Heart left ventricle (tissue), 16 donors: ENCODE data around the gene DAPK2. TPM values are rescaled to one million over a fixed set of nuclear protein-coding genes. Genes with fewer than 3 reads are reported as not detected.
A peak's percentile ranks its signal among the peaks of the same experiment; 100 is the strongest.

Experiments
- ATAC-seq, 4 donors: fragments of 200-7000 bp; cut with Tn5 transposase; one replicate each; pipeline ENCODE4 v1.9.1; 2020 to 2022; ENCODE audit warnings: moderate library complexity in 4 of 4, mild to moderate bottlenecking in 3 of 4, moderate number of reproducible peaks in 1 of 4
- DNase-seq, 5 donors: peaks; one replicate each; pipeline ENCODE4 v3.0.0-alpha.2; 2020
- H3K27ac ChIP-seq, 12 donors: fragments of 200-600 bp; sonication (generic) in 4 of 12; one replicate each; pipeline versions ENCODE4 v1.5.0 to v1.8.0; 2016 to 2022; ENCODE audit warnings: mild to moderate bottlenecking in 2 of 12
- H3K27me3 ChIP-seq, 9 donors: fragments of 200-600 bp; sonication (generic) in 2 of 9; one replicate each; pipeline versions ENCODE4 v1.5.1 to v1.8.0; 2016 to 2022; ENCODE audit warnings: mild to moderate bottlenecking in 3 of 9
- H3K36me3 ChIP-seq, 9 donors: fragments of 200-600 bp; sonication (generic) in 2 of 9; one replicate each; pipeline versions ENCODE4 v1.5.0 to v1.8.0; 2018 to 2022; ENCODE audit warnings: mild to moderate bottlenecking in 2 of 9
- H3K4me1 ChIP-seq, 12 donors: fragments of 200-600 bp; sonication (generic) in 4 of 12; one replicate each; pipeline versions ENCODE4 v1.5.0 to v1.8.0; 2016 to 2022; ENCODE audit warnings: mild to moderate bottlenecking in 3 of 12
- H3K4me3 ChIP-seq, 12 donors: fragments of 200-600 bp; sonication (generic) in 4 of 12; one replicate each; pipeline versions ENCODE4 v1.5.0 to v1.8.0; 2017 to 2022; ENCODE audit warnings: mild to moderate bottlenecking in 9 of 12, moderate library complexity in 4 of 12
- H3K9me3 ChIP-seq, 12 donors: fragments of 200-600 bp; sonication (generic) in 4 of 12; one replicate each; pipeline versions ENCODE4 v1.5.0 to v1.8.0; 2016 to 2022; ENCODE audit warnings: mild to moderate bottlenecking in 1 of 12
- CTCF ChIP-seq, 12 donors: fragments of 200-600 bp; sonication (generic) in 4 of 12; IDR thresholded peaks; one replicate each; pipeline versions ENCODE4 v1.5.0 to v1.8.0; 2018 to 2022; ENCODE audit warnings: antibody characterized with exemption in 12 of 12, mild to moderate bottlenecking in 5 of 12
- POLR2A ChIP-seq, 2 donors: fragments of 450-650 bp; IDR thresholded peaks; one replicate each; pipeline ENCODE4 v1.6.1; 2017; ENCODE audit warnings: antibody characterized with exemption in 2 of 2, mild to moderate bottlenecking in 2 of 2, moderate library complexity in 2 of 2
- WGBS, 4 donors: extraction: QIAGEN DNeasy Blood & Tissue Kit in 2 of 4; methylation state at CpG; one replicate each; pipeline versions ENCODE4 v1.1.5 to v1.1.7; 2013 to 2018; 5-methylcytosine and 5-hydroxymethylcytosine counted together
- intact Hi-C, 10 donors: fragments of 100-400 bp; cut with DNase I; formaldehyde crosslinking; loops; one replicate each; pipeline versions ENCODE4 v1.11.1 to v1.14.2; 2022
- polyA plus RNA-seq, 2 donors: library from polyadenylated mRNA; stranded (reverse); fragments of 200-250 nt; gene quantifications; one replicate each; pipeline ENCODE4 v1.2.3, GENCODE V29; 2013
- total RNA-seq, 9 donors: library from RNA; depleted of rRNA in 2 of 9; stranded (reverse); fragments of >200 nt in 2 of 9; fragmentation: NEBNext Ultra II Directional in 3 of 9; extraction: Animal tissue kit (Norgen Biotek cat#: 25700) in 3 of 9; gene quantifications; one replicate each; pipeline versions ENCODE4 v1.1.0 to v1.2.4, GENCODE V29; 2016 to 2023
- donor health status: ischemic (EF 13 %, LVEDD 7.1; RV severe dilation, severe dysfunction).
- donor health status: healthy with polysubstance abuse.
- donor health status: DM: no; HTN: yes; CAD: no.
- donor health status: DM: no; HTN: no; CAD: no.
- donor health status: ischemic (EF 25% LVEDD 6.9; RV normal size, moderate dysfunction).
- donor health status: ischemic (EF 25% LVEDD 5.7; RV mildly dilated, moderate dysfunction).
- donor health status: healthy.
- donor health status: DM: yes; HTN: yes; CAD: no.
- donor health status: ischemic (EF 35%, LVEDD 5.7; RV mildly dilated, moderate dysfunction).
- donor health status: nonischemic (EF 11% LVEDD 7.7; RV severe dilation, severe dysfunction).
- donor health status: DM: yes; HTN: yes; CAD: no.
- donor health status: PGD.
- donor health status: ischemic (EF 29% LVEDD 5.4; RV normal size, mild dysfunction).
- donor health status: nonischemic (EF 23%, LVEDD 6.1; RV moderate dilation, normal function).

Gene DAPK2
- total and polyA plus RNA-seq, 11 donors = 20.4 to 56.2 (median 26.4) TPM

DNA sequence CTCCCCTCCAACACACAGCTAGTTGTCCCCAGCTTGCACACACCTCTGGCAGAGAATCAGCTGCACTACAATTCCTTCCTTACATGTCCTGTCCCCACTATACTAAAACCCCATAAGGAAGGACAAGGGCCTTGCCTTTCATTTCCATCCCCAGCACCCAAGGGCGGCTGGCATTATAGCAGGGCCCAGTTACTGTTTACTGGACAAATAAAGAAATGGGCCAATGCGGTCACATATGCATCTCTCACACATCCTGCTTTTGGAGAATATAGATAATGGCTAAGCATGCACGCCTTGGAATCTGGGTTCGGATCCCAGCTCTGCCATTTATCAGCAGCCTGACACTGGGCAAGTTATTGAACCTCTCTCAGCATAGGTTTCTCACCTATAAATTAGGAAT is 99.1 kb downstream of the DAPK2 start:
- peaks cover 0 to 8% (median 0%) of the 10 kb centered on the region in 9 donors for H3K36me3 ChIP-seq
- H3K4me1 ChIP-seq = peaks cover 0 to 19% (median 11%) of the 10 kb centered on the region in 12 donors
- no peaks in the 10 kb centered on the region for H3K27me3 ChIP-seq
- TF ChIP-seq POLR2A (IDR thresholded peaks at IDR 0.05) = no peak
- TF ChIP-seq CTCF (IDR thresholded peaks at IDR 0.05) = no peak
- ATAC-seq (no peak), DNase-seq (no peak)
- H3K4me3 ChIP-seq = no peak overlapping the region
- intact Hi-C loops = loop anchor here in 6 of 10 donors (5.0 to 10.0 kb wide), 2 partner anchors 98 to 100 kb away; partner anchors contain the start of gene DAPK2 (in 6 of the 6)
- H3K27ac ChIP-seq = no peak overlapping the region
- WGBS, 4 donors = 95 to 97% (median 97%) methylated on average over 4 of the region's 4 CpGs
- H3K9me3 ChIP-seq = no peaks in the 10 kb centered on the region

DNA sequence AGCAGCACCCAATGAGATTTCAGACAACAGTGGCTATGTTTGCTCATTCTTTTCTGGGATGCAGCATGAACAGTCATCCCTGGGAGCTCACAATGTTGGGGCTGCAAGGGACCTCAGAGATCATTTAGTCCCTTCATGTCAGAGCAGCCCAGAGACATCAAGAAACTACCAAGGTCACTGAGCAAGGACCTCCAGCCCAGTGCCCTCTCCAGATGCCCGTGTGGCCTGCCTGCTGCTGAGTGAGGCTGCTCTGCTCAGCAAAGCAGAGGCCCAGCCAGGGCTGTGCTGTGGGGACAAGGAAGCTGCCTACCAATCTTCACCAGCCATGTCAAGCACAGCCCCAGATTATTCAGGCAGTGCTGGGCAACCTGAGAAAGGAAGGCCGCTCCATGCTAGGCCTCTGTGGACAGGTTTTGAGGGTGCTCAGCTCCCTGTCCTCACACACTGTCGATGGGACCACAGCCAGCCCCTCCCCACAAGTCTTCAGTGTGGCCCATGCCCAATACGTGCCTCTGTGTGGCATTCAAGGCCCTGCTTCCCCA is 99.7 kb downstream of the DAPK2 start:
- Histone ChIP-seq H3K9me3 (no peaks in the 10 kb centered on the region), H3K4me3 (no peak overlapping the region), H3K27me3 (no peaks in the 10 kb centered on the region), H3K4me1 (peaks cover under 1 to 26% (median 15%) of the 10 kb centered on the region in 12 donors), H3K36me3 (peaks cover 0 to 4% (median 0%) of the 10 kb centered on the region in 9 donors), H3K27ac (peak overlapping the region in 3 of 12 donors; percentile 9 to 41 (median 33))
- no peak for DNase-seq
- intact Hi-C loops = loop anchor here in 6 of 10 donors (5.0 to 10.0 kb wide), 2 partner anchors 98 to 101 kb away; partner anchors contain the start of gene DAPK2 (in 6 of the 6)
- WGBS, 4 donors = 74 to 90% (median 85%) methylated on average over 3 to 4 of the region's 4 CpGs
- ATAC-seq = peak in 3 of 4 donors; percentile 8 to 36 (median 17)
- TF ChIP-seq CTCF (IDR thresholded peaks at IDR 0.05) = no peak
- TF ChIP-seq POLR2A (IDR thresholded peaks at IDR 0.05) = no peak

GRCh38 chr15:63945838-63946298 is 100.4 kb downstream of the DAPK2 start:
- Histone ChIP-seq H3K36me3 (no peaks in the 10 kb centered on the region), H3K9me3 (no peaks in the 10 kb centered on the region), H3K4me3 (no peak overlapping the region), H3K27me3 (no peaks in the 10 kb centered on the region), H3K27ac (peak overlapping the region in 7 of 12 donors; percentile 22 to 62 (median 39)), H3K4me1 (peaks cover 3 to 33% (median 22%) of the 10 kb centered on the region in 12 donors)
- WGBS, 4 donors = 85 to 91% (median 89%) methylated on average over 9 of the region's 9 CpGs
- intact Hi-C loops = loop anchor here (2.0 to 10.0 kb wide), 3 partner anchors 99 to 101 kb away; partner anchors contain the start of gene DAPK2 (in 10 of the 10)
- no peak for TF ChIP-seq CTCF (IDR thresholded peaks at IDR 0.05)
- TF ChIP-seq POLR2A (IDR thresholded peaks at IDR 0.05) = no peak
- DNase-seq (no peak), ATAC-seq (peak; percentile 4 to 18 (median 10))

GRCh38 chr15:63945007-63945788 is 101.1 kb downstream of the DAPK2 start:
- WGBS, 4 donors = 49 to 53% (median 50%) methylated on average over 7 to 8 of the region's 8 CpGs
- no peaks in the 10 kb centered on the region for H3K27me3 ChIP-seq
- peak; percentile 81 to 94 (median 90) for TF ChIP-seq CTCF (IDR thresholded peaks at IDR 0.05)
- TF ChIP-seq POLR2A (IDR thresholded peaks at IDR 0.05) = no peak
- H3K27ac ChIP-seq = peak overlapping the region in 7 of 12 donors; percentile 22 to 62 (median 39)
- DNase-seq = peak; percentile 68 to 79 (median 74)
- peak; percentile 42 to 82 (median 78) for ATAC-seq
- H3K4me1 ChIP-seq = peaks cover 3 to 39% (median 29%) of the 10 kb centered on the region in 12 donors
- no peaks in the 10 kb centered on the region for H3K36me3 ChIP-seq
- H3K9me3 ChIP-seq = no peaks in the 10 kb centered on the region
- H3K4me3 ChIP-seq = no peak overlapping the region
- intact Hi-C loops = loop anchor here (2.0 to 10.0 kb wide), 3 partner anchors 100 to 102 kb away; partner anchors contain the start of gene DAPK2 (in 10 of the 10)
